Pancreas (tissue), 10 donors: ENCODE data around the gene CDH12. TPM values are rescaled to one million over a fixed set of nuclear protein-coding genes. Genes with fewer than 3 reads are reported as not detected.

ENCODE experiments used
- ATAC-seq, 4 donors: fragments of 200-7000 bp; cut with Tn5 transposase; one replicate each; pipeline versions ENCODE4 v1.8.0 to v1.9.1; 2020; ENCODE audit warnings: mild to moderate bottlenecking in 4 of 4, moderate library complexity in 4 of 4
- DNase-seq, 6 donors: peaks; one replicate each; pipeline ENCODE4 v3.0.0-alpha.2; 2020
- FAIRE-seq: peaks from 2 replicates; lab custom pipeline; 2012; peaks lifted over from hg19 to GRCh38; lab: Jason Lieb, UNC
- H3K27ac ChIP-seq, 4 donors: fragments of 200-600 bp; sonication (generic); 1 replicate in 3 of 4; 2 replicates in 1 of 4; pipeline versions ENCODE4 v1.5.0 to v1.8.0; 2020
- H3K27me3 ChIP-seq, 4 donors: fragments of 200-600 bp; one replicate each; pipeline ENCODE4 v1.8.0; 2021
- H3K36me3 ChIP-seq, 3 donors: fragments of 200-600 bp; sonication (generic) in 1 of 3; one replicate each; pipeline versions ENCODE4 v1.5.0 to v1.8.0; 2020 to 2021
- H3K4me1 ChIP-seq, 3 donors: fragments of 200-600 bp; one replicate each; pipeline ENCODE4 v1.8.0; 2021
- H3K4me3 ChIP-seq, 4 donors: fragments of 200-600 bp; sonication (generic) in 2 of 4; one replicate each; pipeline versions ENCODE4 v1.5.0 to v1.8.0; 2020 to 2021
- H3K9me3 ChIP-seq, 4 donors: fragments of 200-600 bp; one replicate each; pipeline ENCODE4 v1.8.0; 2021
- CTCF ChIP-seq, 4 donors: fragments of 200-600 bp; sonication (generic) in 3 of 4; IDR thresholded peaks; one replicate each; pipeline versions ENCODE4 v1.5.0 to v1.8.0; 2021; ENCODE audit warnings: antibody characterized with exemption in 4 of 4
- WGBS, 2 donors: extraction: QIAGEN DNeasy Blood & Tissue Kit; methylation state at CpG; one replicate each; pipeline ENCODE4 v1.1.7; 2013; 5-methylcytosine and 5-hydroxymethylcytosine counted together
- intact Hi-C, 3 donors: fragments of 100-400 bp; cut with DNase I; formaldehyde crosslinking; loops; one replicate each; pipeline versions ENCODE4 v1.11.1 to v1.14.2; 2022
- polyA plus RNA-seq, 2 donors: library from polyadenylated mRNA; stranded (reverse); fragments of 200-250 nt; gene quantifications; one replicate each; pipeline ENCODE4 v1.2.3, GENCODE V29; 2013
- total RNA-seq, 6 donors: library from RNA; stranded (reverse); fragmentation: NEBNext Ultra II Directional in 4 of 6; extraction: Animal tissue kit (Norgen Biotek cat#: 25700) in 4 of 6; gene quantifications; one replicate each; pipeline versions ENCODE4 v1.2.1 to v1.2.4, GENCODE V29; 2021 to 2023
- donor health status: healthy with polysubstance abuse.
- donor health status: DM: no; HTN: no; CAD: no; lungs with moderate emphysema.
- donor health status: DM: no; HTN: no; CAD: no.
- donor health status: control.
- donor health status: control.
- donor health status: Bipolar disorder and iron deficiency.
- donor health status: DM: yes; HTN: yes; CAD: no.
- donor health status: DM: no; HTN: no; CAD: no.
- donor health status: DM: no; HTN: no; CAD: no.
- donor health status: DM: yes; HTN: yes; CAD: no.

Gene CDH12
- total and polyA plus RNA-seq, 8 donors, result 0.12 to 0.31 (median 0.17) TPM; not detected in 4

DNA sequence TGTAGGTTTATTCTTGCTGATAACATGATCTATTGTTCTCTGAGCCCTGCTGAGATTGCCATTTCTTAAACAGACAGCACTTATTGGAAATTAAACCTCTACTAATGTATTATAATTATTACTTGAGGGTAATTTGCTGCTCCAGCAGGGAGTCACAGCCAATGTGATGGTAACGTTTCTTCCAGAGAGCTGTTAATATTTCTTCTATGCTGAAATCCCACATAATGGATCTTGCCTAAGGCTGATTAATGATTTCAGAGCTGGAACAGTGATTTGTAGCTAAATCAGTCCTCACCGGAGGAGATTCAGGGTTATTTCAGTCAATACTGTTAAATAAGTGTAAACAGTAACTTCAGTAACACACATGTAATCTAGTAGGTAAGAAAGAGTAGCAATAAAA lies 170.1 kb downstream of the CDH12 start:
- Histone ChIP-seq H3K9me3 (no peaks in the 10 kb centered on the region), H3K4me1 (no peaks in the 10 kb centered on the region), H3K36me3 (no peaks in the 10 kb centered on the region), H3K27ac (no peak overlapping the region), H3K4me3 (no peak overlapping the region), H3K27me3 (no peaks in the 10 kb centered on the region)
- TF ChIP-seq CTCF (IDR thresholded peaks at IDR 0.05), result no peak
- WGBS, 2 donors, result 1 to 8% methylated on average over 2 of the region's 2 CpGs
- DNase-seq (no peak), ATAC-seq (peak in 2 of 4 donors; percentile 16 to 51), FAIRE-seq (no peak)
- intact Hi-C loops, result no loop called here

DNA sequence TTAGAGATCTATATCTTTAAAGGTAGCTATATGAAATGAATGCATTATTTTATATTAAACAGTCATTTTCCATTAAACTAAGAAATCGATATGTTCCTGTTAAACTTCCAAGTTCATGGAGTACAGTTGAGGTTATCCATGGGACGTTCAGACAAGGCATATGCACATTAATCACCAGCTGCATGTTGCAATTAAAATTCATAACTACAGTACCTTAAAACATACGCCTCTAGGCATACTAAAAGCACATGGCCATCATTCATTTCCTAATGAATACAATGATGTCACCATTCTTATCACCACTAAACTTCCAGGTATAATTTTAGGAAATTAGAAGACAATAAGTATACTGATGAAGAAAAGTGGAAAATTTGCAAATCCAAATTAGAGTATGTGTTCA lies 174.3 kb downstream of the CDH12 start:
- Histone ChIP-seq H3K9me3 (no peaks in the 10 kb centered on the region), H3K36me3 (no peaks in the 10 kb centered on the region), H3K27ac (no peak overlapping the region), H3K4me3 (no peak overlapping the region), H3K27me3 (no peaks in the 10 kb centered on the region), H3K4me1 (no peaks in the 10 kb centered on the region)
- FAIRE-seq (no peak), DNase-seq (no peak), ATAC-seq (no peak)
- no peak for TF ChIP-seq CTCF (IDR thresholded peaks at IDR 0.05)
- WGBS, 2 donors, result 32 to 43% methylated on average over 3 of the region's 3 CpGs
- intact Hi-C loops, result no loop called here

- H3K4me1 ChIP-seq, result no peaks in the 10 kb centered on the region
- ATAC-seq, result no peak
- no peaks in the 10 kb centered on the region for H3K36me3 ChIP-seq
- DNase-seq, result no peak
- no peak overlapping the region for H3K27ac ChIP-seq
- intact Hi-C loops, result no loop called here
- H3K27me3 ChIP-seq, result no peaks in the 10 kb centered on the region
- no peaks in the 10 kb centered on the region for H3K9me3 ChIP-seq
- H3K4me3 ChIP-seq, result no peak overlapping the region
- no peak for FAIRE-seq
- TF ChIP-seq CTCF (IDR thresholded peaks at IDR 0.05), result no peak
Measured at GRCh38 chr5:22673131-22673530, 180.0 kb downstream of the CDH12 start.

GRCh38 chr5:22669345-22669744 lies 183.8 kb downstream of the CDH12 start:
- no peaks in the 10 kb centered on the region for H3K4me1 ChIP-seq
- WGBS, 2 donors, result 46 to 65% methylated on average over 4 of the region's 4 CpGs
- no peaks in the 10 kb centered on the region for H3K9me3 ChIP-seq
- no peaks in the 10 kb centered on the region for H3K36me3 ChIP-seq
- no peak for ATAC-seq
- intact Hi-C loops, result no loop called here
- H3K27me3 ChIP-seq, result no peaks in the 10 kb centered on the region
- TF ChIP-seq CTCF (IDR thresholded peaks at IDR 0.05), result no peak
- H3K27ac ChIP-seq, result no peak overlapping the region
- no peak overlapping the region for H3K4me3 ChIP-seq
- DNase-seq, result no peak
- FAIRE-seq, result no peak

- Histone ChIP-seq H3K9me3 (no peaks in the 10 kb centered on the region), H3K4me3 (no peak overlapping the region), H3K27me3 (no peaks in the 10 kb centered on the region), H3K27ac (no peak overlapping the region), H3K36me3 (no peaks in the 10 kb centered on the region), H3K4me1 (no peaks in the 10 kb centered on the region)
- DNase-seq, result no peak
- FAIRE-seq, result no peak
- ATAC-seq, result no peak
- intact Hi-C loops, result no loop called here
- 62 to 64% methylated on average over 2 of the region's 2 CpGs for WGBS, 2 donors
- TF ChIP-seq CTCF (IDR thresholded peaks at IDR 0.05), result no peak
Measured at GRCh38 chr5:22665801-22666200, 187.3 kb downstream of the CDH12 start.
